Right renal cortex interstitium (tissue), 3 donors: ENCODE measurements around the gene IARS2. TPM values are rescaled to one million over a fixed set of nuclear protein-coding genes. Genes with fewer than 3 reads are reported as not detected.
"Not testable (repeated sequence)": the region's sequence is repeated elsewhere in the genome, so short reads cannot be mapped to it uniquely, and the experiment has no call there.

ENCODE experiments used
- DNase-seq, 3 donors: peaks; one replicate each; pipeline ENCODE4 v3.0.0-alpha.2; 2013; ENCODE audit warnings: low read depth in 3 of 3, low spot score in 2 of 3
- polyA plus RNA-seq, 3 donors: library from polyadenylated mRNA; unstranded; fragments of 120-200 nt; gene quantifications; one replicate each; pipeline ENCODE4 v1.2.1, GENCODE V29; 2013; ENCODE audit not compliant: insufficient read length in 3 of 3

Gene IARS2
- 100 to 1,000 TPM; 100 to 104 (median 103) TPM for polyA plus RNA-seq

- peak; percentile 36 to 66 (median 55) for DNase-seq
Observed at GRCh38 chr1:220094016-220094911, at the start of gene IARS2. Gene IARS2 (plus strand): TSS chr1:220094132. CDS start chr1:220094217, 85 bp downstream.

DNA sequence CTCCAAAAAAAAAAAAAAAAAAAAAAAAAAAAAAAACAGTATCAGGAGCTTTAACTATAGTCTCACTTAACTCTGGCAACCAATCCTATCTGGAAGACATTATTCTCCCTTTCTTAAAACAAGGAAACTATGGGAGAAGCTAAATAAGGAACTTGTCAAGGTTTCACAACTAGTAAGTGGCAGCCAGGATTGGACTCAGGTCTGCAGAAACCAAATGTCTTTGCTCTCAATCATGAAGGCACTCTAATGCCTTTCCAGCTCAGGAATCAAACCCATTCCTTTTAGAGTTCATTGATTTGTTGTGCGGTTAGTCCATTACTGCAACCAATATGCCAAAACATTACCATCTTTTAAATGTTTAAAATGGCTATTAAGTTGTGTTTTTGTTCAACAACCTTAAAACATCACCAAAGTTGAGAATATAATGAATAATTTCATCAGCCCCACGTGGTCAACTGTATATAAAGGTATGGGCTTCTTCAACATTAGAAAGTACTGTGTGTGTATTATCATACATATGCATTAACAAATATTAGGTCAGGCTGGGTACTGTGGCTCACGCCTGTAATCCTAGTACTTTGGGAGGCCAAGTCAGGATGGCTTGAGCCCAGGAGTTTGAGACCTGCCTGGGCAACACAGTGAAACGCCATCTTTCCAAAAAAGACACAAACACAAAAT, 49.1 kb upstream of the IARS2 start:
- no peak for DNase-seq

DNA sequence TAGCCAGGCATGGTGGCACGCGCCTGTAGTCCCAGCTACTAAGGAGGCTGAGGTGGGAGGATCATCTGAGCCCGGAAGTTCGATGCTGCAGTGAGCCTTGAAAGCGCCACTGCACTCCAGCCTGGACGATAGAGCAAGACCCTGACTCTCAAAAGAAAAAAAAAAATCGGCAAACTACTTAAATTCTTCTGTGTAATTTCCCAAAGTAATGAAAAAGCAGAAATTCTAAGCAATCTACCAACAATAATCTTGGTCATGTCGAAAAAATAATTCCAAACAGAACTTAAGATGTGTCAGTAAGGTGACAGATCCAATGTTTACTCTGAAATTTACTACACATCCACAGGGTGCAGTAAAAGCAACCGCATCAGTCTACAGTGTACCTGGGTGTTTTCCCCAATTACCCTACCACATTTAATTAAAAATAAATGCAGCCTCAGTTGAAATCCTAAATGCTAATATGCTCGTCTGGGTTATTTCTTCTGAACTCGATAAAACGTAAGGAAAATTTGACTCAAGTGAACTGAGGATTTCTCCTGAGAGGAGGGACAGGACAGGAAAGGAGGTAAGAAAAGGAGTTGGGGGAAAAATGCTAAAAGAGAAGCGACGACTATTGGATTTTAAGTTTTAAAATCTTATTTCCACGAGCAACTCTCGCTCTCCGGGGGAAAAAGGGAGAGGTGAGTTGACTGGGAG, 48.4 kb upstream of the IARS2 start:
- peak in 1 of 3 donors; percentile 4 for DNase-seq

DNA sequence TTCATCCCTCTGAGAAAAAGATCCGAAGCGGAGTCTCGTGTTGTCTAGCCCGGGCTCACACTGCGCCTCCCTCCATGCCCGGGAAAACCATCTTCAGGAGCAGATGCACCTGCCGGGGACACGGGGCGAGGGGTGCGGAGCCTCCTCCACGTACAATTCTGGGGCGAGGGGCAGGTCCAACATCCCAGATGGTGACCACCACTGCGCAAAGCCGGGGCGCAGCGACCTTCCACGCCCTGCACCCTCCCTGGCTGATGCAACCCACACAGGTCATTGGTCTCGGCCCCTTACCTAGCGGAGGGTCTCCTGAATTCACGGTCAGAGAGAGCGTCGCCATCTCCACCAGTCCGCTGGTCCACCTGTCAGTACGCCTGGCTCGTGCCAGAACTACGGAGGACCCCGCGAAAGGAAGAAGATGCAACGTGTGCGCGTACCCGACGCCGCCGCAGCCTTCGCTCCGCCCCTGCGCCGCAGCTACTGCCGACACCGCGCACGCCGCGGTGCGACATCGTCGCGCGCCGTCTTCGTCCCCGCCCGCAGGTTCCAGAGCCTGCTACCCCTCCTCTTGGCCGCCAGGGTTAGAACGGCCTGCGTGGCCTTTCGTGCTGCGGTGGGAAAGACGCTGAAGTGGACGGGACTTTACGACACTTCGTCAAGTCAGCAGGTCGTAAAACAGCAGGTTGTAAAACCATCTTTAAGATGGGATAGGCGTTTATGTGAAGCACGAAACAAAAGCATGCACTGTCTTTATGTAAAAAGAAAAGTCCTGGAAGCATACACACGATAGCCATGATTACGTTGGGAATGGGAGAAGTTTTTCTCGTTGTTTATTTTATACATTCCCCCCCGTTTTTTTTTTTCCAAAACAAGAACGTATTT, 47.6 kb upstream of the IARS2 start, which contains the start of gene EPRS1:
EPRS1 (minus strand) TSS at position 454 of the 879 bp plus-strand sequence; CDS start at position 337, 117 bp downstream.
- DNase-seq = peak; percentile 85 to 90 (median 88)

DNA sequence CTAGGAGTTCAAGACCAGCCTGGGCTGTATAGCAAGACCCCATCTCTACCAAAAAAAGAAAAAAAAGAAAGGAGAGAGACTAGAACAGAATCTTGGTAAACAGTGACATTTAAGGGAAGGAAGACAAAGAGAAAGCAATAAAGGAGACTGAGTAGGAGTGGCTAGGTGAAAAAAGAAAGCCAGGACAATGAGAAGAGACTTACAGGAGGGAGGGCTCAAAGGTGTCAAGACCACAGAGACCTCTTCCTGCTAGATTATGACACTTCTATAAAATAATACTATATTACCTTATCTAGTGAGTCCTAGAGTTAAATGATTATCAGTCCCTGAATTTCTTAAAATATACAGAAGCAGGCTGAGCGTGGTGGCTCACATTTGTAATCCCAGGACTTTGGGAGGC, 37.6 kb upstream of the IARS2 start:
- no peak for DNase-seq

DNA sequence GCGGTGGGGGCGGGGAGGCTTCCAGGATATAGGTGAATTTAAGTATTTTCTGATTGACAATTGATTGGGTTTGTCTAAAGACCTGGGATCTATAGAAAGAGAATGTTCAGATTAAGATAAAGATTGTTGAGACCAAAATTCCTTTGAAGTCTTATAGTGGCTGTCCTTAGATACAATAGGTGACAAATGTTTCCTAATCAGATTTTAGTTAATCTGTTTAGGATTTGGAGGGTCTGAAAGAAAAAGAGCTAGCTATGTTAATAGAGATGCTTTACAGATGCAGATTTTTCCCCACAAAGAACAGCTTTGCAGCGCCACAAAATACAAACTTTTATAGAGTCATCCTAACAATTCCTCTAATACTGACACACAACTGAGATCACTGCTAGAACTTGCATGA, 33.1 kb upstream of the IARS2 start:
- no peak for DNase-seq

DNA sequence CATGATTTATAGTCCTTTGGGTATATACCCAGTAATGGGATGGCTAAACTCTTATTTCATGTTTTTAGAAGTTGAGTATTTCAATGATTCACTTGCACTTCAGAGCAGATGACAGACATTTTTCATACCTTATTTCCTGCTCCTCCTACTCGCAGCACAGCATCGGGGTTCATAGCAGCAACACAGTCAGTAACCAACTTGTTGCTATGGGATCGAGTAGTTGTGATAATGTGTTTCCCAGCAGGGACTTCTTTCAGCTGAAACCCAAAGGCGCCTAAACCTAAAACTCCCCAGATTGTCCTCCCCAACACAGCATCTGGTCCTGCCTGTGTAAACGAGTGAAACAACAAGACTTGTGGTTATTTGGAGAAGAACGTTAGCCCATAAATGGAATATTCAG, 31.3 kb upstream of the IARS2 start:
- no peak for DNase-seq

DNA sequence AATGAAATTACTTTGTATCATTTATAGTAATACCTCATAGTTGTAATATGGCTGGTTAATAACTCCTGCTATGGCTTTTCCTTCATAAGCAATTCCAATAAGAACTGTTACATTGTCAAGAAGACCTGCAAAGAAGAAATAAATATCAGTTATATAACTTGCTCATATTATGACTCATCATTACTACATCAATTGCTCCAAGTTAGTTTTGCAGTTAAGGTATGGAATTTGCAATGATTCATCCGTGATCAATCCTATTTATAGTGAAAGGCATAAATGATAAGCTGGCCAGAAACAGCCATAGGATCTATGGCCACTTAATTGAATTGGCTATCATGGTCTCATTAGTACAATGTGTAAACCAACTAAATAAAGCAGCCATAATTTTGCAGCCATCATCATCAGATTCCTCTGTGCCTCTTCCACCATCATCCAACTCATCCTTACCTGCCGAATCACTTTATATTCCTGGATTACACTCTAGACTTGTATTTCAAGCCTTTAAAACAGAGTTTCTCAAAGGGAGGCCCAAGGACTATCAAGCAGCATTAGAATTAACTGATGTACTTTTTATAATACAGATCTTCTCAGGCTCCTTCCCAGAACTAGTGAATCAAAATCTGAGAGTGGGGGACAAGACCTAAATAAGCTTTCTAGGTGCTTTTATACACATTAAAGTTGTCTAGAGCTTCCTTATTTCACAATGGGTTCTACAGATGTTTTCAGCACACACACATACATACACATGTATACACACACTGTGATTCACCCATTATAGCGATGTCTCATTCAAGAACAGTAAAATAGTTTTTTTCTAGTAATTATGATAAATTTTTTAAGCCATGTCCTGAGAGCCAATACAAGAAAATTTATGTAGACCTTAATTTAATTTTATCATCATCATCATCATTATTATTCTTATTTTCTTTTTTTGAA, 26.4 kb upstream of the IARS2 start:
- DNase-seq = no peak

DNA sequence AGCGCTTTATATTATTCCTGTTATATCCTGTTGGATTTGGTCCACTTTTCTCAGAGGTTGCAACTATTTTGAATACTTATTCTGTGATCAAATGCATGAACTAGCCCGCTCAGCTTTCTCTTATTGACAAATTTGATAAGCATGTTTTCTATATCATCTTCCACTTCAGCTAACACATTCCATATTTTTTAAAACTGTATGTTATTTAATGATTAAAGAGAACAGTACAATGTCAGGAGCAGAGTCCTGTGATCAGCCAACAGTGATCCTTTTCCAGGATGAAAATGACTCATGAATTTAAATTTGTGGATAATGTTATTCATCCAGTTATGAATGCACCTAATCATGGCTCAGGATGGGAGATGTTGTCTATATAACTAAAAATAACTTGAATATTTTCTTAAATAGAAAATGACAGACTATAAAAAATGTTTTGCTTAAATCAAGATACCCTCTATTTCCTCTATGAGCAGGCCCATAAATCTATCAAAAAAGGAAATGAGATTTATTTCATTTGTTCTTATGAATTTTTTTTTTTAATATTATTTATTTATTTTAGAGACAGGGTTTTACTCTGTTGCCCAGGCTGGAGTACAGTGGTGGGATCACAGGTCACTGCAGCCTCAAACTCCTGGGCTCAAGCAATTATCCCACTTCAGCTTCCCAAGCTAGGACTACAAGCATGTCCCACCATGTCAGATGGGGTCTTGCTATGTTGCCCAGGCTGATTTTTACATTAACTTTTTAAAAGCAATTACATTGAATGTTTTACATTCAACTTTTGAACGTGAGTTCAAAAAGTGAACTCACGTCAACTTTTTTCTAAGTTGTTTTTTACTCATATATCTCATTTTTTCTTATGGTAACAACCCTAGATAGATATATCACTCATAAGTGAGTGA, 16.8 kb upstream of the IARS2 start:
- DNase-seq = no peak

GRCh38 chr1:220077887-220078286, 16.0 kb upstream of the IARS2 start:
- no peak for DNase-seq

DNA sequence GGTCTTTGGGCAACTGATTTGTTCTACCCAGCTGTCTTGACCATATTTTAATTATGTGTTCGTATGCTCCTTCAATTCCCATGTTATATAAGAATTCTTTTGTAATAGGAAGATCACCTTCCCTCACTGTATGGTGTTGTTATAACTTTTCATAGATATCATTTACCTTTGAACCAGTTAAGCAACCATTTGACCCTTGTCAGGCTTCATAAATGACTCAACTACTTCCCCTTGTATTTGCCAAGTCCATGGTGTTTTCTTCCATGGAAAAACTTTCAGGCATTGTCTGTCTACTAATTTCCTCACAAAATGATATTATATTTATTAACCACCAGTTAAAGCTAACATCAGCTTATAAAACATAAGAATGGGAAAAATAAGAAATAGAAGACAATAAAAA, 9.5 kb upstream of the IARS2 start:
- DNase-seq = no peak

- not testable (repeated sequence) for DNase-seq
Observed at GRCh38 chr1:220086261-220086686, 7.7 kb upstream of the IARS2 start.

DNA sequence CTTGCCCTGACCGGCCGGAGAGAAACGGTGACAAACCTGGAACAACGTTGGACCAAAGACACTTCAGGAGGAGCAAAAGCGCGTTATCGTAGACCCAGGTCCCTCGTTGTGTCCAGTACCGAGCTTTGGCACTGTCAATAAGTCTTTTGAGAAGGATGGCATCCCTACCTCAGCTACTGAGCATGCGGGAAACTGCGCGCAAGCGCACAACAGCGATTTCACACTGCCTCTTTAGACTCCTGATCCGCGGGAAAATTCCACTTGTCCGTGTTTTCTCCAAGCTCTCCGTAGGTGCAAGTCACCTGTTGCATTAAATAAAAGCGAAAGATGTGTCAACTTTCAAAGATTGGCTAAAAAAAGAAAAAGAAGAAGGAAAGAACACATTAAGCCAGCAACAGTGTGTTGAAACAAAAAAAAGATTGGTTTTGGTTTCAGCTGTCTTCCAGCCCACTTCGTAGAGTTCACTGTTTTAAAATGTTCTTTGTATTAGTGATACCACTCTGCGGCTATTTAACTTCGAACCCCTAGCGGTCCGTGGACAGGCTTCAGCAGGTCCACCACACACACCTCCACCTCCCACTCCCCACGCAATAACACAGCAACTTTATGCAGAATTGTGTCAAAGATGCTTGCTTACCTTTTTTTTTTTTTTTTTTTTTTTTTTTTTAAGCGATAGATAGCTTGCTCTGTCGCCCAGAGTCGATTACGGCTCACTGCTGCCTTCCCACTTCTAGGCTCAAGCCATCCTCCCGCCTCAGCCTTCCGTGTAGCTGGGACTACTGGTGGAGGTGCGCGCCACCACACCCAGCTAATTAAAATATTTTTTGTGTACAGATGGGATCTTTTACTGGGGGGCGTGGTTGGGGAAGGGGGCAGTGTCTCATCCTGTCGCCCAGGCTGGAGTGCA, 4.0 kb upstream of the IARS2 start, which contains the start of gene BPNT1:
BPNT1 (minus strand) TSS at position 139 of the 907 bp plus-strand sequence. CDS start 9,942 bp downstream, outside the sequence.
- DNase-seq = peak; percentile 96 to 98 (median 97)

DNA sequence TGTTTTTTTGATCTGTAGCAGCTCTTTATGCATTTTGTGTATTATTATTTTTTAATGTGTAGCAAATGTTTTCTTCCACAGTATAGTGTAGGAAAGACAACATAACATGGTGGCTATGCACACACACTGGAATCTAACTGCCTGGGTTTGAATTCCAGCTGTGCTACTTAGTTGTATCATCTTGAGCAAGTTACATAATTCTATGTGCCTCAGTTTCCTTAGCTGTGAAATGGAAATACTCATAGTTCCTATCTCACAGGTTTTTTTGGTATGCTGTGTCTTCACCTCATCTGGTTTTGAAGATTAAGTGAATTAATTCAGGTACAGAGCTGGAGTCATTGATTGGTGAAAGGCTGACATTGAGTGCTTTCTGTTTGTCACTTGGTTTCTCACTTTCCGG, 1.2 kb upstream of the IARS2 start:
- DNase-seq = no peak

DNA sequence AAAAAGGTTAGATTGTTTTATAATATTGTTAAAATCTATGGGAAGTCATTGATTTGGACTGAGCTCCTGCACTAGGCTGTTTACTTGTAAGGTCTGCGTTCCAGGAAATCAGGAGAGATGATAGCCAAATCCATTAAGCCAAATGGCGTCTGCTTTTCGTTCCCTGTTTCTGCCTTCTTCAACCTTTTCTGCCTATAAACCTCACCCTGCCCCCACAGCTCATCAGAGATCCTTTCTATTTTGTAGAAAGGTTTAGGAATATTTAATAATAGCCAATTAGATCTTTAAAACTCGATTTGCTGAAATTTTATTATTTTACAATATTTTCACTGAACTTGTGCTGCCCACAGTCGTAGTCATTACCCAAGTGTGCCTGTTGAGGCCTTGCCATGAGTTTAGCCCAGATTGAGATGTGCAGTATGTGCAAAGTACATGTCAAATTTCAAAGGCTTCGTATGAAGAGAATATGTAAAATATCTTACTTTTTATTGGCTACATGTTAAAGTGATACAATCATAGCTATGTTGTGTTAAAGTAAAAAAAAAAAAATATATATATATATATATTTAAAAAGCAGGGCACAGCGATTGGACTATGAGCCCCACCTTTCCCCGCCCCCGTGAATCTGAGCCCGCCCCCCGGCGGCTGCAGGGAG, 444 bp upstream of the IARS2 start:
- no peak for DNase-seq

GRCh38 chr1:220099826-220100225, 5.9 kb downstream of the IARS2 start:
- no peak for DNase-seq
